ENCODE measurements around the gene PCK2. TPM values are rescaled to one million over a fixed set of nuclear protein-coding genes. Genes with fewer than 3 reads are reported as not detected.

Gene PCK2
- total and polyA plus RNA-seq, 2 of the 8 experiments (the other 6 are each of a cell fraction or from before 2014, with no cell fraction given): 81.9 to 115 TPM

- no peaks in the 10 kb centered on the region for H3K27me3 ChIP-seq (replicated peaks in 1 of 4; ENCODE audit: control insufficient read depth in 3 of 4, extremely low read depth in 1 of 4, insufficient read depth in 3 of 4, low read length in 3 of 4)
- POLR2A ChIA-PET (ENCODE audit: partially characterized antibody): interaction anchor here (1.3 to 7.1 kb wide), 4 partner anchors 16 to 60 kb away, joined by 3 to 125 read pairs (median 106); partner anchors contain the start of genes EMC9, PCK2 and PSME1
These were observed 25.6 kb downstream of the PCK2 start for GRCh38 chr14:24119691-24120090.

More at GRCh38 chr14:24119691-24120090, 25.6 kb downstream of the PCK2 start:
- no peak overlapping the region for H3K56ac ChIP-seq (replicated peaks; ENCODE audit: insufficient read length, low read depth, low read length)
- H3K4me1 ChIP-seq (replicated peaks in 1 of 4; ENCODE audit: control insufficient read depth in 3 of 4, insufficient read depth in 4 of 4, low read length in 3 of 4): peaks cover 0 to 4% (median 2%) of the 10 kb centered on the region in 4 experiments; a peak in 5 of 7 replicates
- H3K4me3 ChIP-seq (ENCODE audit: extremely low read depth in 1 of 4, insufficient read depth in 2 of 4, low read depth in 3 of 4, low read length in 4 of 4): no peak overlapping the region
- H3K14ac ChIP-seq (ENCODE audit: insufficient read length): no peak overlapping the region
- TF ChIP-seq HDAC2 (IDR thresholded peaks at IDR 0.05; ENCODE audit: borderline replicate concordance in 1 of 2, low read depth in 2 of 2, low read length in 2 of 2): no peak
- H3K9ac ChIP-seq (replicated peaks in 1 of 4; ENCODE audit: extremely low read depth in 1 of 4, low read depth in 3 of 4, low read length in 3 of 4): no peak overlapping the region
- peaks cover 5% of the 10 kb centered on the region; the same call in 1 of the 2 replicates for H3K79me1 ChIP-seq (ENCODE audit: low read depth, low read length)
- H2BK12ac ChIP-seq (ENCODE audit: low read depth, low read length): no peak overlapping the region
- no peak overlapping the region for H2AFZ ChIP-seq (ENCODE audit: low read length)
- peaks cover 3% of the 10 kb centered on the region; the same call in 1 of the 2 replicates for H3K23me2 ChIP-seq (ENCODE audit: low read depth, low read length)
- CTCF ChIA-PET (ENCODE audit: partially characterized antibody): interaction anchor here (0.9 kb wide), 1 partner anchor 35 kb away, joined by 3 read pairs; no protein-coding TSS in a partner anchor
- no peak overlapping the region for H4K5ac ChIP-seq (ENCODE audit: insufficient read length, low read depth, low read length)
- no peak overlapping the region for H2BK20ac ChIP-seq (ENCODE audit: low read length)
- no peak overlapping the region for H4K91ac ChIP-seq (replicated peaks; ENCODE audit: insufficient read length, low read length)
- H2AK5ac ChIP-seq (ENCODE audit: low read depth, low read length): no peak overlapping the region
- no peak overlapping the region for H3K23ac ChIP-seq (ENCODE audit: insufficient read length)
- DNase-seq (ENCODE audit: low read depth in 1 of 2, low spot score in 2 of 2): no peak
- H3K36me3 ChIP-seq (ENCODE audit: control insufficient read depth in 2 of 4, insufficient read depth in 4 of 4, low read length in 3 of 4): peaks cover 14 to 43% (median 34%) of the 10 kb centered on the region in 4 experiments
- H3K9me3 ChIP-seq (ENCODE audit: insufficient read depth in 2 of 2, low read depth in 1 of 2, low read length in 1 of 2): no peaks in the 10 kb centered on the region
- FAIRE-seq: no peak
- peaks cover 0 to 3% of the 10 kb centered on the region in 2 experiments for H4K20me1 ChIP-seq (replicated peaks in 1 of 2; ENCODE audit: control insufficient read depth in 1 of 2, insufficient read depth in 2 of 2, low read length in 2 of 2)
- H3K79me2 ChIP-seq (ENCODE audit: control insufficient read depth in 1 of 2, insufficient read depth in 2 of 2, low read length in 2 of 2): peaks cover 0 to 10% of the 10 kb centered on the region in 2 experiments; a peak in 2 of 4 replicates
- H2BK120ac ChIP-seq (replicated peaks; ENCODE audit: low read depth, low read length): no peak overlapping the region
- WGBS, 2 experiments (ENCODE audit: extremely low coverage in 1 of 2, insufficient coverage in 1 of 2, insufficient read length in 1 of 2, insufficient replicate concordance in 2 of 2, low coverage in 1 of 2, low lambda C conversion rate in 2 of 2, missing lambda C conversion rate in 1 of 2): 100% methylated on average over 6 of the region's 6 CpGs; no CpG with 5 or more reads in 1 of the 2 experiments
- H2BK15ac ChIP-seq (ENCODE audit: low read length): no peak overlapping the region
- H3K4me2 ChIP-seq (ENCODE audit: insufficient read depth in 1 of 2, low read depth in 2 of 2, low read length in 2 of 2): no peak overlapping the region
- no peak overlapping the region for H2BK5ac ChIP-seq (ENCODE audit: low read depth, low read length)
- no peak overlapping the region for H4K8ac ChIP-seq (ENCODE audit: extremely low read depth, insufficient read depth, low read length)
- no peak overlapping the region for H3K18ac ChIP-seq (ENCODE audit: extremely low read depth, low read length)
- no peak overlapping the region for H3K4ac ChIP-seq (replicated peaks; ENCODE audit: insufficient read length, low read depth, low read length)
- H3K27ac ChIP-seq (ENCODE audit: low read depth, low read length): no peak overlapping the region

Measured in H1 (cell line).